Endothelial cell of umbilical vein (primary cell): ENCODE data around the gene CACNG4. TPM values are rescaled to one million over a fixed set of nuclear protein-coding genes. Genes with fewer than 3 reads are reported as not detected.

Source experiments
- BruUV-seq: library from RNA; stranded (reverse); fragments of 400-500 nt; replicated peaks from 2 replicates; lab custom pipeline; 2021; lab: Mats Ljungman, UMichigan
- CTCF ChIA-PET: fragments of 300-600, 350-600 bp; sonication (Branson Sonifier 250); formaldehyde crosslinking; loops from one replicate; lab custom pipeline; 2021; ENCODE audit warnings: antibody characterized with exemption, inconsistent platforms; lab: Charles Lee
- POLR2A ChIA-PET: fragments of 300-600, 350-600 bp; sonication (Branson Sonifier 250); formaldehyde crosslinking; loops from one replicate; lab custom pipeline; 2021; ENCODE audit warnings: antibody characterized with exemption, inconsistent platforms; lab: Charles Lee
- DNase-seq: peaks from one replicate; pipeline ENCODE4 v3.0.0-alpha.2; 2011; ENCODE audit warnings: low read depth, low spot score
- FAIRE-seq: peaks from 2 replicates; lab custom pipeline; 2011; peaks lifted over from hg19 to GRCh38; lab: Jason Lieb, UNC
- H2AFZ ChIP-seq: 2 replicates; pipeline ENCODE4 v1.6.0; 2012; ENCODE audit warnings: low read depth, low read length, control low read depth, inconsistent platforms
- H3K27ac ChIP-seq: 2 replicates; pipeline ENCODE4 v1.5.1; 2011; ENCODE audit warnings: low read depth, mild to moderate bottlenecking, control low read depth, low read length, moderate library complexity; ENCODE audit not compliant: insufficient read depth
- H3K27me3 ChIP-seq, 2 experiments: 2 replicates each; pipeline versions ENCODE4 v1.6.0 to v1.6.1; 2011; ENCODE audit warnings: low read length in 2 of 2, mixed read lengths in 1 of 2; ENCODE audit not compliant: control insufficient read depth in 2 of 2, insufficient read depth in 2 of 2
- H3K36me3 ChIP-seq, 2 experiments: 2 replicates in 1 of 2; 3 replicates in 1 of 2; pipeline ENCODE4 v1.5.1; 2011; ENCODE audit warnings: low read length in 2 of 2, mild to moderate bottlenecking in 1 of 2, moderate library complexity in 1 of 2; ENCODE audit not compliant: control insufficient read depth in 2 of 2, insufficient read depth in 2 of 2; ENCODE audit errors: extremely low read depth in 1 of 2
- H3K4me1 ChIP-seq: 3 replicates; pipeline ENCODE4 v1.5.1; 2011; ENCODE audit warnings: mild to moderate bottlenecking, low read length; ENCODE audit not compliant: control insufficient read depth, insufficient read depth; ENCODE audit errors: extremely low read depth
- H3K4me2 ChIP-seq: 2 replicates; pipeline ENCODE4 v1.6.1; 2011; ENCODE audit warnings: low read length, control low read depth, mixed read lengths; ENCODE audit not compliant: insufficient read depth
- H3K4me3 ChIP-seq, 3 experiments: fragments of 200-600 bp in 1 of 3; sonication (generic), shearing (Covaris generic) in 1 of 3; replicated peaks in 1 of 3; 2 replicates each; pipeline ENCODE4 v1.5.1; 2011 to 2016; ENCODE audit warnings: control low read depth in 3 of 3, low read length in 3 of 3, mild to moderate bottlenecking in 2 of 3, inconsistent platforms in 1 of 3, low read depth in 1 of 3, moderate library complexity in 1 of 3; ENCODE audit not compliant: insufficient read depth in 1 of 3
- H3K79me2 ChIP-seq: 2 replicates; pipeline ENCODE4 v1.6.0; 2012; ENCODE audit warnings: low read length, inconsistent platforms; ENCODE audit not compliant: control insufficient read depth, insufficient read depth
- H3K9ac ChIP-seq: replicated peaks from 2 replicates; pipeline ENCODE3; 2011; ENCODE audit warnings: low read length, control low read depth; ENCODE audit not compliant: insufficient read depth; ENCODE audit errors: extremely low read depth
- H3K9me1 ChIP-seq: replicated peaks from 3 replicates; pipeline ENCODE4 v1.6.0; 2011; ENCODE audit warnings: mild to moderate bottlenecking, low read length; ENCODE audit not compliant: control insufficient read depth, insufficient read depth; ENCODE audit errors: extremely low read depth
- H3K9me3 ChIP-seq: replicated peaks from 2 replicates; pipeline ENCODE4 v1.5.1; 2012; ENCODE audit warnings: low read length, inconsistent platforms; ENCODE audit not compliant: control insufficient read depth, insufficient read depth
- H4K20me1 ChIP-seq: replicated peaks from 2 replicates; pipeline ENCODE3; 2011; ENCODE audit warnings: mild to moderate bottlenecking, low read length; ENCODE audit not compliant: control insufficient read depth, insufficient read depth; ENCODE audit errors: extremely low read depth
- CTCF ChIP-seq, 2 donors: IDR thresholded peaks; 1 replicate in 1 of 2; 2 replicates in 1 of 2; pipeline ENCODE4 v1.5.1; 2011; ENCODE audit warnings: low read length in 2 of 2, mild to moderate bottlenecking in 2 of 2, moderate library complexity in 2 of 2, control low read depth in 1 of 2, inconsistent platforms in 1 of 2, low read depth in 1 of 2; ENCODE audit not compliant: insufficient read depth in 1 of 2; ENCODE audit errors: extremely low read depth in 1 of 2
- EZH2 ChIP-seq: IDR thresholded peaks from 2 replicates; pipeline ENCODE4 v1.6.1; 2012; ENCODE audit warnings: borderline replicate concordance, low read depth, mild to moderate bottlenecking, moderate library complexity, low read length, inconsistent platforms; ENCODE audit not compliant: severe bottlenecking
- FOS ChIP-seq: IDR thresholded peaks from 2 replicates; pipeline ENCODE4 v1.6.1; 2011; ENCODE audit warnings: mild to moderate bottlenecking, low read length, moderate library complexity, borderline replicate concordance; ENCODE audit not compliant: insufficient read depth
- GATA2 ChIP-seq: IDR thresholded peaks from 2 replicates; pipeline ENCODE4 v1.7.0; 2011; ENCODE audit warnings: low read depth, mild to moderate bottlenecking, moderate library complexity, mixed read lengths, low read length; ENCODE audit not compliant: insufficient read length, insufficient read depth
- JUN ChIP-seq: IDR thresholded peaks from 2 replicates; pipeline ENCODE4 v1.6.1; 2011; ENCODE audit warnings: borderline replicate concordance, low read depth; ENCODE audit not compliant: insufficient read length, insufficient read depth
- MAX ChIP-seq: IDR thresholded peaks from 2 replicates; pipeline ENCODE4 v1.6.1; 2011; ENCODE audit not compliant: insufficient read depth, insufficient read length
- MYC ChIP-seq: IDR thresholded peaks from one replicate; pipeline ENCODE4 v1.6.1; 2011; ENCODE audit warnings: mild to moderate bottlenecking, low read depth, low read length
- POLR2A ChIP-seq: IDR thresholded peaks from 2 replicates; pipeline ENCODE4 v1.6.1; 2012; ENCODE audit warnings: low read depth, mild to moderate bottlenecking, control low read depth, low read length
- POLR2AphosphoS5 ChIP-seq: IDR thresholded peaks from 2 replicates; pipeline ENCODE4 v1.6.1; 2012; ENCODE audit warnings: low read depth, mild to moderate bottlenecking, control low read depth, low read length, moderate library complexity; ENCODE audit not compliant: insufficient read depth
- dilution Hi-C: fragments of 300-500 bp; cut with MboI; formaldehyde crosslinking; loops from one replicate; pipeline ENCODE4 v1.15.0; 2019; ENCODE audit warnings: low sequenced_read_pairs; ENCODE audit not compliant: extremely low pct_ligation_motif_present
- intact Hi-C: fragments of 100-400 bp; cut with micrococcal nuclease; formaldehyde crosslinking; loops from one replicate; pipeline ENCODE4 v1.10.0; 2022
- polyA plus RNA-seq, 4 experiments: library from polyadenylated mRNA; depleted of rRNA in 3 of 4; stranded (reverse) in 3 of 4; unstranded in 1 of 4; fragments of >200 nt; gene quantifications; 2 replicates each; pipeline versions ENCODE4 v1.2.1 to v1.2.3, GENCODE V29; 2011 to 2012; ENCODE audit warnings: missing spikeins in 1 of 4
- total RNA-seq: library from RNA; stranded (reverse); gene quantifications from 2 replicates; pipeline ENCODE4 v1.2.3, GENCODE V29; 2021

The CACNG4 gene
- total and polyA plus RNA-seq, 2 donors (not counting 3 experiments of a cell fraction or from before 2014, with no cell fraction given) = not detected

- Histone ChIP-seq H3K36me3 (no peaks in the 10 kb centered on the region), H3K9me3 (no peaks in the 10 kb centered on the region), H3K4me3 (no peak overlapping the region), H3K9ac (no peak overlapping the region), H3K4me2 (no peak overlapping the region), H3K9me1 (no peaks in the 10 kb centered on the region), H4K20me1 (no peaks in the 10 kb centered on the region), H3K79me2 (no peaks in the 10 kb centered on the region), H2AFZ (no peak overlapping the region), H3K27ac (no peak overlapping the region), H3K4me1 (no peaks in the 10 kb centered on the region), H3K27me3 (peaks cover 11 to 16% of the 10 kb centered on the region in 2 experiments)
- no peak for TF ChIP-seq GATA2
- no peak for TF ChIP-seq MAX
- no peak for TF ChIP-seq MYC
- TF ChIP-seq FOS = no peak
- no peak for TF ChIP-seq CTCF (IDR thresholded peaks at IDR 0.05; ENCODE audit: extremely low read depth in 1 of 2, insufficient read depth in 1 of 2, low read depth in 1 of 2, low read length in 2 of 2)
- TF ChIP-seq EZH2 = no peak
- TF ChIP-seq POLR2A = no peak
- TF ChIP-seq JUN = no peak
- TF ChIP-seq POLR2AphosphoS5 = no peak
- BruUV-seq = no TSS peak
- intact Hi-C loops = no loop called here
- CTCF ChIA-PET = interaction anchor here (1.3 kb wide), 1 partner anchor 262 kb away, joined by 4 read pairs; no protein-coding TSS in a partner anchor
- dilution Hi-C loops = no loop called here
- no peak for DNase-seq
- FAIRE-seq = no peak
- POLR2A ChIA-PET = no interaction called here
These were observed 25.1 kb downstream of the CACNG4 start for GRCh38 chr17:66989579-66989978.
